Caco-2 (cell line): ENCODE data around the gene TMEM120A. TPM values are rescaled to one million over a fixed set of nuclear protein-coding genes. Genes with fewer than 3 reads are reported as not detected.

ENCODE experiments used
- BruUV-seq: library from RNA; stranded (reverse); fragments of 400-500 nt; replicated peaks from 2 replicates; lab custom pipeline; 2021; lab: Mats Ljungman, UMichigan
- CTCF ChIA-PET: fragments of 300-600 bp; sonication (Branson Sonifier 250); formaldehyde crosslinking; loops from one replicate; lab custom pipeline; 2022; ENCODE audit warnings: antibody characterized with exemption; lab: Charles Lee
- POLR2A ChIA-PET: fragments of 300-600 bp; sonication (Branson Sonifier 250); formaldehyde crosslinking; loops from one replicate; lab custom pipeline; 2022; ENCODE audit warnings: antibody characterized with exemption; lab: Charles Lee
- DNase-seq, 2 experiments: peaks; one replicate each; pipeline versions ENCODE4 v3.0.0 to v3.0.0-alpha.2; 2020 to 2022
- H3K27me3 ChIP-seq: replicated peaks from 2 replicates; pipeline ENCODE4 v1.6.0; 2011; ENCODE audit warnings: low read length; ENCODE audit not compliant: control insufficient read depth, insufficient read depth
- H3K36me3 ChIP-seq: 2 replicates; pipeline ENCODE4 v1.5.1; 2011; ENCODE audit warnings: low read length; ENCODE audit not compliant: control insufficient read depth, insufficient read depth
- H3K4me1 ChIP-seq: fragments of 250-450 bp; sonication (Bioruptor Pico); 2 replicates; pipeline ENCODE4 v1.5.1; 2020; ENCODE audit warnings: mild to moderate bottlenecking
- H3K4me3 ChIP-seq: 2 replicates; pipeline ENCODE4 v1.5.1; 2011; ENCODE audit warnings: low read depth, mild to moderate bottlenecking, control low read depth, low read length
- H3K9me3 ChIP-seq: fragments of 250-450 bp; sonication (Bioruptor Pico); 2 replicates; pipeline ENCODE4 v1.5.1; 2020; ENCODE audit warnings: mild to moderate bottlenecking, moderate library complexity
- H3K27ac Mint-ChIP-seq: one replicate; pipeline ENCODE4 v1.8.0; 2022; ENCODE audit warnings: mixed read lengths; ENCODE audit not compliant: unreplicated experiment
- H3K27me3 Mint-ChIP-seq: one replicate; pipeline ENCODE4 v1.8.0; 2022; ENCODE audit warnings: mixed read lengths; ENCODE audit not compliant: insufficient read depth, unreplicated experiment
- H3K36me3 Mint-ChIP-seq: one replicate; pipeline ENCODE4 v1.8.0; 2022; ENCODE audit warnings: mild to moderate bottlenecking, mixed read lengths; ENCODE audit not compliant: insufficient read depth, unreplicated experiment
- H3K4me1 Mint-ChIP-seq: one replicate; pipeline ENCODE4 v1.8.0; 2022; ENCODE audit warnings: low read depth, mixed read lengths; ENCODE audit not compliant: unreplicated experiment
- H3K4me3 Mint-ChIP-seq: one replicate; pipeline ENCODE4 v1.8.0; 2022; ENCODE audit warnings: mild to moderate bottlenecking, moderate library complexity, mixed read lengths; ENCODE audit not compliant: unreplicated experiment
- H3K9me3 Mint-ChIP-seq: one replicate; pipeline ENCODE4 v1.8.0; 2022; ENCODE audit warnings: mixed read lengths; ENCODE audit not compliant: unreplicated experiment
- CTCF ChIP-seq, 2 experiments: fragments of 200-600 bp in 1 of 2; IDR thresholded peaks; 1 replicate in 1 of 2; 2 replicates in 1 of 2; pipeline versions ENCODE4 v1.5.1 to v1.8.0; 2011 to 2022; ENCODE audit warnings: antibody characterized with exemption in 1 of 2, control low read depth in 1 of 2, inconsistent platforms in 1 of 2, low read depth in 1 of 2, low read length in 1 of 2, mild to moderate bottlenecking in 1 of 2, moderate library complexity in 1 of 2; ENCODE audit not compliant: insufficient read depth in 1 of 2, severe bottlenecking in 1 of 2, unreplicated experiment in 1 of 2
- intact Hi-C: fragments of 100-400 bp; cut with micrococcal nuclease; formaldehyde crosslinking; loops from one replicate; pipeline ENCODE4 v1.10.0; 2022; ENCODE audit not compliant: unreplicated experiment
- total RNA-seq: library from RNA; stranded (reverse); gene quantifications from 2 replicates; pipeline ENCODE4 v1.2.3, GENCODE V29; 2022

Gene TMEM120A
- total RNA-seq, 1 experiment from 2014 or later: 65.4 TPM

GRCh38 chr7:75983471-75984129, 10.8 kb downstream of the TMEM120A start:
- POLR2A ChIA-PET: no interaction called here
- BruUV-seq: no TSS peak
- peaks cover 1% of the 10 kb centered on the region for H3K36me3 ChIP-seq

GRCh38 chr7:75982306-75983064, 11.9 kb downstream of the TMEM120A start:
- intact Hi-C loops: no loop called here
- H3K36me3 ChIP-seq: peaks cover 1% of the 10 kb centered on the region
- peak overlapping the region; percentile 11 for H3K4me3 Mint-ChIP-seq
- ChIA-PET POLR2A (no interaction called here), CTCF (no interaction called here)
- H3K9me3 Mint-ChIP-seq: no peaks in the 10 kb centered on the region
- TF ChIP-seq CTCF (IDR thresholded peaks at IDR 0.05; ENCODE audit: insufficient read depth in 1 of 2, low read depth in 1 of 2, low read length in 1 of 2, severe bottlenecking in 1 of 2, unreplicated experiment in 1 of 2): no peak
- H3K27ac Mint-ChIP-seq: no peak overlapping the region
- BruUV-seq: no TSS peak
- H3K4me1 Mint-ChIP-seq: no peaks in the 10 kb centered on the region
- peaks cover 78% of the 10 kb centered on the region for H3K36me3 Mint-ChIP-seq
- H3K27me3 ChIP-seq: no peaks in the 10 kb centered on the region
- no peaks in the 10 kb centered on the region for H3K27me3 Mint-ChIP-seq
- 0 out of 2 replicates have a peak, but pooled peaks cover 5% of the 10 kb centered on the region for H3K4me1 ChIP-seq
- no peaks in the 10 kb centered on the region for H3K9me3 ChIP-seq
- DNase-seq: no peak
- no peak overlapping the region for H3K4me3 ChIP-seq

More at GRCh38 chr7:75983471-75984129, 10.8 kb downstream of the TMEM120A start:
- 0 out of 2 replicates have a peak, but pooled peaks cover 3% of the 10 kb centered on the region for H3K4me1 ChIP-seq
- CTCF ChIA-PET: no interaction called here
- intact Hi-C loops: no loop called here
- no peak for DNase-seq
- H3K9me3 Mint-ChIP-seq: no peaks in the 10 kb centered on the region
- no peaks in the 10 kb centered on the region for H3K9me3 ChIP-seq
- H3K27me3 ChIP-seq: no peaks in the 10 kb centered on the region
- H3K4me3 Mint-ChIP-seq: no peak overlapping the region
- peaks cover 88% of the 10 kb centered on the region for H3K36me3 Mint-ChIP-seq
- no peaks in the 10 kb centered on the region for H3K4me1 Mint-ChIP-seq
- no peak overlapping the region for H3K4me3 ChIP-seq
- no peaks in the 10 kb centered on the region for H3K27me3 Mint-ChIP-seq
- no peak for TF ChIP-seq CTCF (IDR thresholded peaks at IDR 0.05; ENCODE audit: insufficient read depth in 1 of 2, low read depth in 1 of 2, low read length in 1 of 2, severe bottlenecking in 1 of 2, unreplicated experiment in 1 of 2)
- no peak overlapping the region for H3K27ac Mint-ChIP-seq

- Histone ChIP-seq H3K36me3 (peaks cover 2% of the 10 kb centered on the region), H3K9me3 (no peaks in the 10 kb centered on the region), H3K4me3 (no peak overlapping the region), H3K27me3 (no peaks in the 10 kb centered on the region), H3K4me1 (0 out of 2 replicates have a peak, but pooled peaks cover 5% of the 10 kb centered on the region)
- POLR2A ChIA-PET: no interaction called here
- intact Hi-C loops: no loop called here
- Mint-ChIP-seq H3K27me3 (no peaks in the 10 kb centered on the region), H3K4me1 (no peaks in the 10 kb centered on the region), H3K36me3 (peaks cover 70% of the 10 kb centered on the region), H3K9me3 (no peaks in the 10 kb centered on the region), H3K4me3 (peak overlapping the region; percentile 11), H3K27ac (no peak overlapping the region)
- no peak for DNase-seq
- CTCF ChIA-PET: no interaction called here
- no peak for TF ChIP-seq CTCF (IDR thresholded peaks at IDR 0.05; ENCODE audit: insufficient read depth in 1 of 2, low read depth in 1 of 2, low read length in 1 of 2, severe bottlenecking in 1 of 2, unreplicated experiment in 1 of 2)
- BruUV-seq: no TSS peak
These were observed 12.7 kb downstream of the TMEM120A start for GRCh38 chr7:75981453-75982305.
